Gastrocnemius medialis (tissue), 4 donors: ENCODE results near the gene PSMD7.

ENCODE experiments used
- CTCF ChIP-seq, 5 experiments: fragments of 450-650 bp in 3 of 5; fragments of 200-600 bp in 2 of 5; sonication (generic) in 2 of 5; IDR thresholded peaks in 4 of 5; conservative IDR thresholded peaks in 1 of 5; 1 replicate in 4 of 5; 2 replicates in 1 of 5; pipeline ENCODE4 v1.5.1; 2016 to 2019; ENCODE audit warnings: antibody characterized with exemption in 5 of 5, mild to moderate bottlenecking in 3 of 5, moderate library complexity in 3 of 5
- POLR2A ChIP-seq, 2 donors: fragments of 450-650 bp; IDR thresholded peaks; one replicate each; pipeline ENCODE4 v1.6.1; 2017; ENCODE audit warnings: antibody characterized with exemption in 2 of 2, mild to moderate bottlenecking in 2 of 2, moderate library complexity in 2 of 2

DNA sequence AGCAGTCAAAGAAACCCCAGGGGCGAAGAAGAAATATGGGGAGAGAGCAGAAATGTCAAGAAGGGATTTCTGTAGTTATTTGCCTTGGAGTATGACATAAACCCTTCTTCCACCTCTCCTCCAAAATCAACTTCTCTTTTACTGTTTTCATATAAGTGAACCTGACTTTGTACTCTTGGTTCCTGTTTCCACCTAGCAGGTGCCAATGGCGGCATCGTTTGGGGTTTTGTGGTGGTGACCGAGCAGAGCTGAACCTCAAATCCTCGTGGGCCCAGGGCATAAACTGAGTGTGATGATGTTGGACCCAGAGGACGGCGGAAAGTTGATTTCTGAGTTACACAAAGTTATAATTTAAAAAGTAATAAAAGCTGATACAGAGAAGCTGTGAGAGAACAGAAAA is 39.6 kb upstream of the PSMD7 start:
- TF ChIP-seq CTCF (IDR thresholded peaks at IDR 0.05 in 4 of 5, conservative IDR thresholded peaks at IDR 0.05 in 1 of 5) (no peak), POLR2A (IDR thresholded peaks at IDR 0.05) (no peak)
